ENCODE measurements around the gene PNKP.

PNKP gene

DNA sequence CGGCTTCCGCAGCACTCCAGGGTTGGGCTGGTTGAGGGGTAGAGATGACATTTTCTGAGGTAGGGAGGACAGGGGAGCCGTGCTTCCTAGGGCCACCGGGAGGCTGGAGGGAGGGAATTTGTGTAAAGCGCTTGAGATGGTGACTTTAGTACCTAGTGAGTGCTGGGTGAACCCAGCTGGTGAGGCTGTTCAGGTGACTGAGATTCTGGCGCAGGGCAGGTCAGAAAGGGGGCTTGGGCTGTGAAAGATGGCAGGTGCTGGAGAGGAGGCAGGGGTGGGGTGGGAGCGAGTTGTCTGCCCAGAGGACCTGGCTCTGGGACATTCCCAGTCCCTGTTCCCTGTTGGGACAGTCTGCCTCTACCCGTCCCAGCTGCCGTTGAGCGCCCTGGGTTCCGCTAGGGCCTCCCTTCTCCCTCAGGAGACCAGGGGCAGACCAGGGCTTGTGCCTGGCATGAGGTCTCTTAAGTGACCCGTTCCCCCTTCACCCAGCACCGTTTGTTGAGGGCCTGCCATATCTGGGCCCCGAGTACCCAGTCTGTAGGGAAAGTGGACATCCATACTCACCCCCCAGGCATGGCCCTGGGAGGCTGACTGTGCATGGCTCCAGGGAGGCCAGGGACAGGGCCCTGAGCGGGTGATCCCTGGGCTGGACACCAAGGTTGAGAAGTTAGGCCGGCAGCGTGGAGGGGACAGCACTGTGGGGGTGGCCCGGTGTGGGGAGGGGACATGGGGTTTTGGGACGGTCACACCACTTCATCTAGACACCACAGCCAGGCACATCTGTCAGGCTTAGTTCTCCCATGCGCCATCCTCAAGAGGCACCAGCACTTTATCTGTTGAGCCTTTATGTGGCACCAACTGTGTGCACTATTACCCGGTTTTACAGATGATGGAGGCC lies 11.5 kb downstream of the PNKP start:
- TF ChIP-seq, protein P1, sequence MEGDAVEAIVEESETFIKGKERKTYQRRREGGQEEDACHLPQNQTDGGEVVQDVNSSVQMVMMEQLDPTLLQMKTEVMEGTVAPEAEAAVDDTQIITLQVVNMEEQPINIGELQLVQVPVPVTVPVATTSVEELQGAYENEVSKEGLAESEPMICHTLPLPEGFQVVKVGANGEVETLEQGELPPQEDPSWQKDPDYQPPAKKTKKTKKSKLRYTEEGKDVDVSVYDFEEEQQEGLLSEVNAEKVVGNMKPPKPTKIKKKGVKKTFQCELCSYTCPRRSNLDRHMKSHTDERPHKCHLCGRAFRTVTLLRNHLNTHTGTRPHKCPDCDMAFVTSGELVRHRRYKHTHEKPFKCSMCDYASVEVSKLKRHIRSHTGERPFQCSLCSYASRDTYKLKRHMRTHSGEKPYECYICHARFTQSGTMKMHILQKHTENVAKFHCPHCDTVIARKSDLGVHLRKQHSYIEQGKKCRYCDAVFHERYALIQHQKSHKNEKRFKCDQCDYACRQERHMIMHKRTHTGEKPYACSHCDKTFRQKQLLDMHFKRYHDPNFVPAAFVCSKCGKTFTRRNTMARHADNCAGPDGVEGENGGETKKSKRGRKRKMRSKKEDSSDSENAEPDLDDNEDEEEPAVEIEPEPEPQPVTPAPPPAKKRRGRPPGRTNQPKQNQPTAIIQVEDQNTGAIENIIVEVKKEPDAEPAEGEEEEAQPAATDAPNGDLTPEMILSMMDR (IDR thresholded peaks at IDR 0.05; ENCODE audit: extremely low read depth, insufficient read depth, missing control alignments), result no peak
- in situ Hi-C loops (cut with MboI; ENCODE audit: low pct_unique_long_range_greater_than_20kb, low sequenced_read_pairs, unreplicated experiment), result no loop called here
- no peak for DNase-seq (ENCODE audit: low spot score)

DNA sequence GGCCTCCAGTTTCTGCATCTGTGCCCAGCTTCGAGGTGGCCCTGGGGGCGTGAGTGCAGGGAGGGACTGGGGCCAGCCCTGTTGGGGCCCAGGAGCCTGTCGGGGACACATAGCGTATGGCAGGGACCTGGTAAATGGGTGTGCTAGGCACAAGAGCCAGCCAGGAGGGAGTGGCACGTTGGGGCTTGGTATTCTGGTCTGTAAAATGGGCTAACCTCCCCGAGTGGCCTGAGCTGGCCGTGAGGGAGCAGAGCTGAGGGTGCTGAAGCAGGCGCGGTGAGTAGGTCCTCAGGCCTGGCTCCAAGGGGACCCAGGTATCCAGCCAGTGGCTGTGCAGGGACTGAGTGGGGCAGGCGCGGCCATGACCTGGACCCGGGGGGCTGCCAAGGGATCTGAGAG lies 12.1 kb downstream of the PNKP start:
- in situ Hi-C loops (cut with MboI; ENCODE audit: low pct_unique_long_range_greater_than_20kb, low sequenced_read_pairs, unreplicated experiment), result no loop called here
- TF ChIP-seq, protein P1 (IDR thresholded peaks at IDR 0.05; ENCODE audit: extremely low read depth, insufficient read depth, missing control alignments), result no peak
- DNase-seq (ENCODE audit: low spot score), result no peak

DNA sequence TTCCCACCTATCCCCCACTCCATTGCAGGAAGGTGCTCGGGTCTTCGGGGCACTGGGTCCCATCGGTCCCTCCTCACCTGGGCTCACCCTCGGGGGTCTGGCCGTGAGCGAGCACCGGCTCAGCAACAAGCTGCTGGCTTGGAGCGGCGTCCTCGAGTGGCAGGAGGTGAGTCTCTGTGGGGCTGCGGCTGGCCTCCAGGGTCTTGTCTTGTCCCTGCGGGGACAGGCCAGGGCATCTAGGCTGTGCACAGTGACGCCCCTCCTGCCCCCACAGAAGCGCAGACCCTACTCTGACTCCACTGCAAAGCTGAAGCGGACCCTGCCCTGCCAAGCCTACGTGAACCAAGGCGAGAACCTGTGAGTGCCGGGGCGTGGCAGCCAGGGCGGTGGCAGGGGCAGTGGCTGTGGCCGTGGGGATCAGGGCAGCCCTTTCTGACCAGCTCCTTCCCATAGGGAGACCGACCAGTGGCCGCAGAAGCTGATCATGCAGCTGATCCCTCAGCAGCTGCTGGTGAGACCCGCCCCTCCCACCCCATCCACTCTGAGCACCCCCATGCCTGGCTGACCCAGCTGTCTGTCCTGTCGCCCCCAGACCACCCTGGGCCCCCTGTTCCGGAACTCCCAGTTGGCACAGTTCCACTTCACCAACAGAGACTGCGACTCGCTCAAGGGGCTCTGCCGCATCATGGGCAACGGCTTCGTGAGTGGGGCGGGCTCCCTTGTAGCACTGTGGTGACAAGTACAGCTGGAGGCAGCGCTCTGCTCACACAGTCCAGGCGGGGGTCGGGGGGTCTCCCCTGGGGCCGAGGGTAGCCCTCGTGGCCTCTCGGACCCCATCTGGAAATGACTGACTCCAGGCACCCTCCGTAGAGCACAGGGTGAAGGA lies 12.8 kb downstream of the PNKP start:
- in situ Hi-C loops (cut with MboI; ENCODE audit: low pct_unique_long_range_greater_than_20kb, low sequenced_read_pairs, unreplicated experiment), result no loop called here
- TF ChIP-seq, protein P1 (IDR thresholded peaks at IDR 0.05; ENCODE audit: extremely low read depth, insufficient read depth, missing control alignments), result no peak
- no peak for DNase-seq (ENCODE audit: low spot score)

DNA sequence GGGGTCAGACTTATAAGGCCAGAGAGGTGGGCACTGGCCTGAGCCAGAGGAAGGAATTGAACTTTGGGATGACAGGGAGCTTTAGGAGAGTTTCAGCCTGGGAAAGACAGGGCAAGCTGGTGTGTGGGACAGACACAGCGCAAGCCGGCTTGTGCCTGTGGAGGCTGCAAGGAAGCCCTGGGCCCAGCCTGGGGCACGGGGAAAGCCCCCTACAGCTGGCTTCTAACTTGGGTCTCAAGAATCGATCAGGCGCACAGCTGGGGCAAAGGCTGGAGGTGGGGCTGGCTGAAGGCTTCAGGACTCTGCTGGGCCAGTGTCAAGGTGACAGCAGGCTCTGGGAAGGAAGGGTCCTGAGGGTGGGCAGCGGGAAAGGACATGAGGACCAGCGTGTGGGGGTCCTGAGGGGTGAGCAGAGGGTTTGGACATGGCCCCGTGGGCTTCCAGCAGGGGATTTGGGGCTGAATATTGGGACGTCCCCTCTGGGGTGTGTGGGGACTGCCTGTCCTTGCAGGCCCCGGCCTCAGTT lies 13.5 kb downstream of the PNKP start:
- TF ChIP-seq, protein P1 (IDR thresholded peaks at IDR 0.05; ENCODE audit: extremely low read depth, insufficient read depth, missing control alignments), result no peak
- no peak for DNase-seq (ENCODE audit: low spot score)
- in situ Hi-C loops (cut with MboI; ENCODE audit: low pct_unique_long_range_greater_than_20kb, low sequenced_read_pairs, unreplicated experiment), result no loop called here

DNA sequence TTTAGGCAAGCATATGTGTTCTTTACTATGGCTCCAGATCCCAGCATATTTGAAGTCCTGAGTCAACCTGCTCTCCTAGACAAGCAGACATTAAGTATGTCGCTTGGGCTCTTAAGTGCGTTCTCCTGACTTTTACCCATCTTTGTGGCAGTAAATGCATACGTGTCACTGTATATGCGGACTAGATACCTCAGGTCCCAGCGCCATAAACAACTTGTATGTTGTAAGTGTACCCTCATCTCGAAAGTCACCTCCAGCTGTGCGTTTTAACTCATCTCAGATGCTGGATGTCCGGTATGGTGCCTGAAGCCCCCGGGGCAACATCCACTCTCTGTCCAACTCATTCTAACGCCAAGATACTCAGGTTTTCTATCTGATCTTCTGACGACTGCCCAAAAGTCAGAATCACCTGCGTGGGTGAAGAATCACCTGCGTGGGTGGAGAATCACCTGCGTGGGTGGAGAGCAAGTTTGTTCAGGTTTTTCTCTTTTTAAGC lies 14.7 kb downstream of the PNKP start:
- in situ Hi-C loops (cut with MboI; ENCODE audit: low pct_unique_long_range_greater_than_20kb, low sequenced_read_pairs, unreplicated experiment), result no loop called here
- no peak for DNase-seq (ENCODE audit: low spot score)
- TF ChIP-seq, protein P1 (IDR thresholded peaks at IDR 0.05; ENCODE audit: extremely low read depth, insufficient read depth, missing control alignments), result no peak
